GM08714 (cell line): ENCODE data around the gene EXOC4.
"Not testable (repeated sequence)": the region's sequence is repeated elsewhere in the genome, so short reads cannot be mapped to it uniquely, and the experiment has no call there.

Source experiments
- H3K4me3 ChIP-seq: fragments of 200-500 bp; sonication (Bioruptor generic); 2 replicates; pipeline ENCODE4 v1.5.1; 2014; ENCODE audit warnings: mild to moderate bottlenecking, low read length, inconsistent platforms
- ZNF274 ChIP-seq: IDR thresholded peaks from 2 replicates; pipeline ENCODE4 v1.6.1; 2012; ENCODE audit warnings: mild to moderate bottlenecking, low read depth, low read length

Gene EXOC4

DNA sequence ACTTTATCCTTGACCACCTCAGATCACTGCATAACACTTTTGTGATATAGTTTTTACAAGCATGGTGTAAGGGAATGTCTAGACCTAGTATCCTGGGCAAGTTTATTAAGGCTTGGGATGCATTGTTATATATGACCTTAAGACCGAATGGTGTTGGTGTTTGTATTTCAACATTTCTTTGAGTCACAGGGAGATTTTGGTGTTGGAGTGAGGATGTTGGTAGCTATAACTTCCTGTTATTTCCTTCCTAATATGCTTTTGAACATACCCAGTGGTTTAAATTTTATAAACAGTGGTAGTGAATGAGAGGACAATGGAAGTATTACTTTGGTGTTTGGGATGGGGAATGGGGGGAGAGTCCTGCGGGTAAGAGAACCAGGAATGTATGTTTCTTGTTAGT lies 2.6 kb downstream of the EXOC4 start:
- TF ChIP-seq ZNF274, result no peak
- no peak overlapping the region for H3K4me3 ChIP-seq

DNA sequence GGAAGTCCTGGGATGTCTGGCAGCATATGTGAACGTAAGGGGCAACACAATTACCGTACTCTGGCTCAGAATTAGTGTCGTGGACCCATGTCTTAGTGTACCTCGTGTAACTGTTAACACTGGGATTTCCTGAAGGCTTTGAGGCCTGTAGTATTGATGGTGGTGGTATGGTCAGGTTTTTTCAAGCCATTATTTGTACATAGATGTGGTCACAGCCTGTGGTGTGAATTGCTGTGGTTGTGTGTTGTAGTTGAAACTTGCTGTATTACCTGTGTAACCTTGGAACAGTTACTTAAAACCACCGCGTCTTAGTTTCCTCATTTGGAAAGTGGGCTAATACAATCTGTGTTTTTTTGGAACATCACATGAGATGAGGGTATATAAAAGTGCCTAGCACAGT lies 5.3 kb downstream of the EXOC4 start:
- TF ChIP-seq ZNF274, result no peak
- no peak overlapping the region for H3K4me3 ChIP-seq

GRCh38 chr7:133265821-133266220 lies 12.9 kb downstream of the EXOC4 start:
- no peak for TF ChIP-seq ZNF274
- no peak overlapping the region for H3K4me3 ChIP-seq

- no peak for TF ChIP-seq ZNF274
- no peak overlapping the region for H3K4me3 ChIP-seq
Observed at GRCh38 chr7:133268355-133268754, 15.5 kb downstream of the EXOC4 start.

GRCh38 chr7:133272336-133272735 lies 19.5 kb downstream of the EXOC4 start:
- no peak for TF ChIP-seq ZNF274

GRCh38 chr7:133273227-133273626 lies 20.3 kb downstream of the EXOC4 start:
- no peak overlapping the region for H3K4me3 ChIP-seq
- no peak for TF ChIP-seq ZNF274

More at GRCh38 chr7:133272336-133272735, 19.5 kb downstream of the EXOC4 start:
- no peak overlapping the region for H3K4me3 ChIP-seq

DNA sequence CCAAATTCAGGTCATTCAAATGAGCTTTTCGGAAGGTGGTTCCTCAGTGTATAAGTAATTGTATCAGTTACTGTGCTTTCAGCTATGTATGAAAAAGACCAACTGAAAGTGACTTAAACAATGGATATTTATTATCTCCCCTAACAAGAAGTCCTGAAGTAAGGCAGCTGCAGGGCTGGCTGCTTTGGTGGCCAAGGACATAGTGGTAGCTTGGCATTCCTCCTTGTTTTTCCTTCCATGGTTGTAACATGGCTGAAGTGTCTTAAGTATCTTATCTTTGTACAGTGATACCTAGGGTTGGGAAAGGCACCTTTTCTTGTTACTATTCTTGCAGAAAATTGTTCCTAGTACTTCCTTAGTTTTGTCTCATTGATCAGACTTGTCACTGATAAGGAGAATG lies 21.4 kb downstream of the EXOC4 start:
- H3K4me3 ChIP-seq, result no peak overlapping the region
- no peak for TF ChIP-seq ZNF274

DNA sequence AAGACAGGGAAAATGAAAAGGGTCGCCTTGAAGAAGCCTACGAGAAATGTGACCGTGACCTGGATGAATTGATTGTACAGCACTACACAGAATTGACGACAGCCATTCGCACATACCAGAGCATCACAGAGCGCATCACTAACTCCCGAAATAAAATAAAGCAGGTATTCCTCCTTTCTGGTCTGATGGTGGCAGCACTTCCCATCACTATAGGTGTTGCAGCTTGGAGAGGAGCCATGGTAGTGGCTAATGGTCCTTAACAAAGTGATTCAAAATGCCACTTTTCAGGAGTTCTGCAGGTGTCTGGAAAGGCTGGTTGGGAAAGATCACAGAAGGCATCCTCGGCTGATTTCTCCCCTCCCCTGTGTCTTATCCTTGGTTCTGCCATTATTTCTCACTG lies 22.1 kb downstream of the EXOC4 start:
- no peak for TF ChIP-seq ZNF274
- no peak overlapping the region for H3K4me3 ChIP-seq

DNA sequence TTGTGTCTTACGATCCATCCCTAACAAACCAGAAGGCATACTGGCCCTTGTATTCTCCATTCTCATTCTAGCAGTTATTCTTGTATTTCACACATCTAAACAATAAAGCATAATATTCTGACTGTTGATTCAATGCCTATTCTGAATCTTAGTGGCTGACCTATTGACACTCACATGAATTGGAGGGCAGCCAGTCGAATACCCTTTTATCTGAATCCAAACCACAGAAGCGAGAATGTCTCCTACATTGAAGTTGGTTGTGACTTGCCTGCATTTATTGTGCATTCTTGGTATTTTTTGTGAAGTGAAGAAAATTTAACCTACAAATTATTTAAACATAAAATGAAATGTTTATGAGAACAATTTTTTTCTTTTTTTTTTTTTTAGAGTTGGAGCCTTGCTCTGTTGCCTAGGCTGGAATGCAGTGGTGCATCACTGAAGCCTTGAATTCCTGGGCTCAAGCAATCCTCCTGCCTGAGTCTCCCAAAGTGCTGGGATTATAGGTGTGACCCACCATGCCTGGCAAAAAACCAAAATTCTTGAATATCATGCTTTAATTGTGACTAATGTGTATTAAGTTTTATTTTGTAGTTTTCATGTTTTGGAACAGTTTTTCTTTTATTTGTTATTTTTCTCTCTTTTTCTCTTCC lies 22.7 kb downstream of the EXOC4 start:
- no peak for TF ChIP-seq ZNF274
- H3K4me3 ChIP-seq, result no peak overlapping the region

- not testable (repeated sequence) for H3K4me3 ChIP-seq
Observed at GRCh38 chr7:133278975-133279374, 26.1 kb downstream of the EXOC4 start.

- H3K4me3 ChIP-seq, result no peak overlapping the region
- no peak for TF ChIP-seq ZNF274
Observed at GRCh38 chr7:133282094-133282493, 29.2 kb downstream of the EXOC4 start.

GRCh38 chr7:133284092-133284491 lies 31.2 kb downstream of the EXOC4 start:
- no peak overlapping the region for H3K4me3 ChIP-seq
- no peak for TF ChIP-seq ZNF274

DNA sequence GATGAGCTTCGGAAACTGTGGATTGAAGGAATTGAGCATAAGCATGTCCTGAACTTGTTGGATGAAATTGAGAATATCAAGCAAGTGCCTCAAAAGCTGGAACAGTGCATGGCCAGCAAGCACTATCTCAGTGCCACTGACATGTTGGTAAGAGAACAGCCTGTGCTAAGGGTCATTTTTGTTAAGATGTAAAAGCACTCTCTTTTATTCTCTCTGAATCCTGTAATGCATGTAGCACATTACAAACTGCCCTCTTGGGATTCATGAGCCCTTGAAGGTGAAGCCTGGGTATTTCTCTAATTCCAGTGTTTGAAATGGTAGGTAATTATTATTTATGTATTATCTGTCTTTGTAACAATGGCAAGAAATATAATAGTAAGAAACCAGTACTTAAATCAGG lies 36.1 kb downstream of the EXOC4 start:
- no peak overlapping the region for H3K4me3 ChIP-seq
- TF ChIP-seq ZNF274, result no peak

GRCh38 chr7:133290041-133290440 lies 37.2 kb downstream of the EXOC4 start:
- TF ChIP-seq ZNF274, result no peak

GRCh38 chr7:133290676-133291333 lies 37.9 kb downstream of the EXOC4 start:
- H3K4me3 ChIP-seq, result no peak overlapping the region
- TF ChIP-seq ZNF274, result no peak

More at GRCh38 chr7:133290041-133290440, 37.2 kb downstream of the EXOC4 start:
- H3K4me3 ChIP-seq, result no peak overlapping the region

GRCh38 chr7:133292631-133293030 lies 39.8 kb downstream of the EXOC4 start:
- TF ChIP-seq ZNF274, result no peak
- H3K4me3 ChIP-seq, result no peak overlapping the region
